HG03558 (cell line): Measurements from ENCODE around the gene UCP2.
A peak's percentile ranks its signal among the peaks of the same experiment; 100 is the strongest.
"Not testable (repeated sequence)": the region's sequence is repeated elsewhere in the genome, so short reads cannot be mapped to it uniquely, and the experiment has no call there.

Experiments used
- ATAC-seq: cut with Tn5 transposase; IDR thresholded peaks from one replicate; pipeline ENCODE4 v1.9.1; 2021; ENCODE audit warnings: moderate number of reproducible peaks; ENCODE audit not compliant: unreplicated experiment; ENCODE audit errors: extremely low read depth

The UCP2 gene

DNA sequence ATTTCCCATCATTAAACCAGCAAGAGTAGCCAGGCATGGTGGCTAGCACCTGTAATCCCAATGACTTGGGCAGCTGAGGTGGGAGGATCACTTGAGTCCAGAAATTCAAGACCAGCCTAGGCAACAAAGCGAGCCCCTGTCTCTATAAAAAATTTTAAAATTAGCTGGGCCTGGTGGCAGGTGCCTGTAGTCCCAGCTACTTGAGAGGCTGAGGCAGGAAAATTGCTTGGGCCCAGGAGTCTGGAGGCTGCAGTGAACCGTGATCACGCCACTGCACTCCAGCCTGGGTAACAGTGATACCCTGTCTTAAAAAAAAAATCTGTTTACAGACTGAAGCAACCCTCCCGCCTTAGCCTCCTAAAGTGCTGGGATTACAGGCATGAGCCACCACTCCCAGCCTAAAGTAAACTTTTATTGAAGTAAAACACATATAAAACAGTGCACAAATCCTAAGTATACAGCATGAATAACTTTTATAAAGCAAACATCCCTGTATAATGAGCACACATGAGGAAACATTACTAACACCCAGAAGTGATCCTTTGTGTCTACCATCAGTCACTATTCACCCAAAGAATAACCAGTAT lies 13.6 kb upstream of the UCP2 start:
- ATAC-seq = no peak

DNA sequence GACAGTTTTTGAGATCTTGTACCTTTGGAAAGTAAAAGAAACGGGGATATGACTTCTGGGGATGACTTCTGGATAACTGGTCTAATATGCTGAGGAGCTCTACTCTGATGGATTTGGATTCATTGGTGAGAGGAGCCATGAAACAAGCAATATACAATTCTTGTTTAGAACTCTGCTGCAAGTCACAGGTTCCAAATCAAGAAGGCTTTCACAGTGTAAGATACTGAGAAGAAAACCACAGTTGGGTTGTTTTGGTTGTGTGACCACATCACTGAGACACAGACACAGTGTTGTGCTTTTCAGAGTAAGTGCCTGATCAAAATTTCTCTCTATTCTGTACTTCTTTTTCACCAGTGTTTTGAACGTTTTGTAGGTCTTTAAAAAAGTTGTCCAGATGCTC lies 13.1 kb upstream of the UCP2 start:
- no peak for ATAC-seq

DNA sequence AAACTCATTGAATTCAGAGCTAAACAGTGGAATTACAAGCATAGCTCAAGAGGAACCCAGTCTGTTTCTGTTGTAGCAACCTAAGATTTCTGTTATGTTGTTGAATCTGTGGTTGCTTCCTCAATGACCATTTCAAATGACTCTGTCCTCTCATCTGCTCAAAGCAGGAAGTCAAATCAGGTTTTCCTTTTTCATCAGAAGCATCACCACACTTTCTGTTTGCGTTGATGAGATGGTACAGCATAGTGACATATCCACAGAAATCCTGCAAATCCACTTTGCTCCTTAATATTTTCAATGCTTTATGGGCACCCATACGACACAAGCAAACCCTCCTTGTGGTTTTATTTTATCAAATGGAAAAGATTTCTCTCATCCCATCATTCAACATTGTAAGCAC lies 12.6 kb upstream of the UCP2 start:
- ATAC-seq = no peak

DNA sequence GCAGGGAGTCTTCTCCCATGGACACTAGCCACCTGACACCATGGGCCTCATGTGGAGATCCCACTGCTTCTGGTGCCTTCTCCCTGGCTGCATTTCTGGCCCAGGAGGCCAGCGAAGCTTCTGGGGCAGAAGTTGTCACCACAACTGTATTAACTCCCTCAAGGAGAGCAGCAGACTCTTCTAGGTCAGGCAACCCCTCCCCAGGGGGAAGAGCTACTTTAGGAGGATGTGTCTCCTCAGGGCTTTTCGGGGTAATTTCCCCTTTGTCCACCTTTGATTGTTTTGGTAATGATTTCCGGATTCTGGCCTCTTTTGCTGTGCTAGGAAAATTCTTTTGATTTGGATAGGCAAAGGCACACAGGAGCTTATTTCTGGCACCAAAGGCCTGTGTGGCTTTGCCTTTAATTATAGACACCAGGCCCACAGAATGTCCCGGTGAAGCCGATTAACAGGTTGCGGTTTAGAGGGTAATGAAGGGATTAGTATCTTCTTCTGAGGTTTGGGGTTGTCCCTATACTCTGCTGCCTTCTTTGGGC lies 8.9 kb upstream of the UCP2 start:
- no peak for ATAC-seq

DNA sequence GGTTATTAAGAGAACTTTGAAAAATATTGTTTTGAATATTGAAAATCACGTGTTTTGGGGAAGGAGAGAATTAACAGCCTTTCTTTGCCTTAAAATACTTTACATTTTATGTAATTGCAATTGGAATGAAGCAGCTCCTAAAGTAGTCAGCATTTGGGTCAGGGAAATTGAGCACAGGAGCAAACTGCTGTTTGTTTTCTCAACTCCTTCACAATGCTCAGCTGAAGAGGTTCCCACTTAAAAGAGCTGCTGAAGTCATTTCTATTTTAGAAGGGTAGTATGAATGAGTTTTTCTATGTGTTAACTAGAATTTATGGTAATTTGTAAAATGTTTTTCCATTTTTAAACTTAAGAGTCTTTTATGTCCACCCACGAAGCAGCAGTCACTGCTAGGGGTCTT lies 8.1 kb upstream of the UCP2 start:
- ATAC-seq = no peak

DNA sequence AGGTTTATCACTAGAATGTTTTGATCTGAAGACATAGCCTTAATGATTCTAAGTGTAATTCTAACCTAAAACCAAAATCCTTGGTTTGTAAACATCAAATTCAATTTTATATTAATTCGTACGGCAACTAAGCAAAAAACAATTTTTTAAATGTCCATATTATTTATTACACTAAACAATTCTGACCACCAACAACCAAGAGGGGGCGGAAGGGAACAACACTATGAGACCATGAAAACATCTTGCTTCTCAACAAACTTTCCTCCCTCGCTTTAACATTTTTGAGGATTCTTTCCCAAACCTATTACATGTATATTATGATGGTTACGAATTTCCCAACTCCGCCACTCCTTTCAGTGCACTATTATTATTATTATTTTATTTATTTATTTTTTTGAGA lies 6.5 kb upstream of the UCP2 start:
- no peak for ATAC-seq

DNA sequence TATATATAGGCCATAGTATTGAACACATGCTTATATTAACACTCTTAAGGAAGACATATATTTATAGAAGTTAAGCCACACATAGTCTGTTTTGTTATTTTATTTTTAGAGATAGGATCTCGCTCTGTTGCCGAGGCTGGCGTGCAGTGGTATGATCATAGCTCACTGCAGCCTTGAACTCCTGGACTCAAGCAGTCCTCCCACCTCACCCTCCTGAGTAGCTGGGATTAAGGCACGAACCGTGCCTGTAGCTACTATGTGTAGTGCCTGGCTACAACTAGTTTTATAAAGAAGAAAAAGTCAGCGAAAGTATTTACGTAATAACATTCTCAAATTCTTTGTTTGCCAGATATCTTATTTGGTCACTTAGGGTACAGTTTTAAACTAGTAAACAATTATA lies 5.6 kb upstream of the UCP2 start:
- ATAC-seq = no peak

DNA sequence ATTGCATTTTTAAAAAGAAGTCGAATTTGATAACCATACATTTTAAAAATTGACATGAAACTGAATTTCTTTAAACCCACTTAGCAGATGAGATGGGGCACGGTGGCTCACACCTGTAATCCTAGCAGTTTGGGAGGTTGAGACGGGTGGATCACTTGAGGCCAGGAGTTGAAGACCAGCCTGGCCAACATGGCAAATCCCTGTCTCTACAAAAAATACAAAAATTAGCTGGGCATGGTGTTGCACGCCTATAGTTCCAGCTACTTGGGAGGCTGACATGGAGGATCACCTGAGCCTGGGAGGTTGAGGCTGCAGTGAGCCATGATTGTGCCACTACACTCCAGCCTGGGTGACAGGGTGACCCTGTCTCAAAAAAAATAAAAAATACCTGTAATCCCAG lies 3.0 kb upstream of the UCP2 start:
- not testable (repeated sequence) for ATAC-seq

DNA sequence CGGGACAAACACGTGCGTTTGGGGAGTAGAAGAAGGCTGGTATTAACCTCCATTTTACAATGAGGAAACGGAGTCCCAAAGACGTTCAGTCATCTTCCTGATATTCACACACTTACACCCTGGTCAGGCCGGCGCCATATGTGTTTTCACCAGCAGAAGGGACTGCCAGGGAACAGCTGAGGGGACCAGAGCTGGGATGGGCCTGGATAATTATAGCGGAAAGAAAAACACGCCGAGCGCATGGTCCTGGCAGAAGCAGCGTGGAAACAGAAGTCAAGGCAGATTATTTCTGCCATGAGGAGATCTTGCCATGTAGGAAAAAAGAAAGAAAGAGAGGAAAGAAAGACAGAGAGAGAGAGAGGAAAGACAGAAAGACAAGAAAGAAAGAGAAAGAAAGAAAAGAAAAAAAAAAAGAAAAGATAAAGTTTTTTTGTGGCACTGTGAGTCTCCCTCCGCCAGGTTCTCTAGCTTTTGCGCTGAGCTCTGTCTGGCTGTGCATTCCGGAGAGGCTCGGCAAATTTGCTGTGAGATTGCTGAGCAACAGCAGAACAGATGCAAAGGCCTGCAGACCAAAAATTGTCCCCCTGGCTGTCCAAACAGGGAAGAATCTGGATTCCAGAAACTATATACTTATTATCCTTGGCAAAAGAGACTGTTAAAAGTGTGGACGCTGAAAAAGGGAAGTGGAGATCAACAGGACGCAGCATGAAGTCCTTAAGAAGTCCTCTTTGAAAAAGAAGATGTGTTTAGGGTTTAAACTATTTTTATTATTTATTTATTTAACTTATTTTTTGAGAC lies 1.3 kb upstream of the UCP2 start:
- no peak for ATAC-seq

DNA sequence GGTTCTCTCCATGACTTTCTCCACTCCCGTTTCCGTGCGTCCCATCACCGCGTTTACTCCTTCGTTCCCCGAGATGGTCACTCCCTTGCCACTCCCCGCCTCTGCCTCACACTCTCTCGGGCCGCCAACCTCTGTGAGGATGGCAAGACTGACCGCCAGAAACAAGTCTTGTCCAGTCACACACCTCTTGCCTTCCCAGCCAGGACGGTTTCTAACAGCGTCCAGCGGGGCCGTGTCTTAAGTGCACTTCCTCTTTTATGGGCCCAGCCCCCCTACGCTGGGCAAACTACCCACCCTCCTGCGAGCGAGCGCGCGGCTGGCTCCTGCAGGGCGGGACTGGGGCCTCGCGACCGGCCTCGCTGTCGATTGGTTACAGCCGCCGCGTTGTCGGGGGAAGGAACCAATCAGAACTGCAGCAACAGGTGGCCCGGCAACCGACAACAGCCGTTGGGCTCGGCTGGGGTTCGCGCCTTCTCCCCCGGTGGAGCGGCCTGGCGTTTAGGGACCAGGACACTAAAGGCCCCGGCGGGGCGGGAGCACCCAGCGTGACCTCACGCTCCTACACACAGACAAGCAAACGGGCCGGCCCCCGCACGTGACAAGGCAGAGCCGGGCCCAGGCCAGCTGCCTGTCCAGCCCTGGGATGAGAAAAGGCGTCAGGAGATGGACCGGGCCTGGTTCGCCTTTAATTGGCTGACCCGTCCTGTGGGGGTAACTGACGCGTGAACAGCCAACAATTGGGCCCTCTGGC lies 522 bp upstream of the UCP2 start:
- ATAC-seq = peak; percentile 44

DNA sequence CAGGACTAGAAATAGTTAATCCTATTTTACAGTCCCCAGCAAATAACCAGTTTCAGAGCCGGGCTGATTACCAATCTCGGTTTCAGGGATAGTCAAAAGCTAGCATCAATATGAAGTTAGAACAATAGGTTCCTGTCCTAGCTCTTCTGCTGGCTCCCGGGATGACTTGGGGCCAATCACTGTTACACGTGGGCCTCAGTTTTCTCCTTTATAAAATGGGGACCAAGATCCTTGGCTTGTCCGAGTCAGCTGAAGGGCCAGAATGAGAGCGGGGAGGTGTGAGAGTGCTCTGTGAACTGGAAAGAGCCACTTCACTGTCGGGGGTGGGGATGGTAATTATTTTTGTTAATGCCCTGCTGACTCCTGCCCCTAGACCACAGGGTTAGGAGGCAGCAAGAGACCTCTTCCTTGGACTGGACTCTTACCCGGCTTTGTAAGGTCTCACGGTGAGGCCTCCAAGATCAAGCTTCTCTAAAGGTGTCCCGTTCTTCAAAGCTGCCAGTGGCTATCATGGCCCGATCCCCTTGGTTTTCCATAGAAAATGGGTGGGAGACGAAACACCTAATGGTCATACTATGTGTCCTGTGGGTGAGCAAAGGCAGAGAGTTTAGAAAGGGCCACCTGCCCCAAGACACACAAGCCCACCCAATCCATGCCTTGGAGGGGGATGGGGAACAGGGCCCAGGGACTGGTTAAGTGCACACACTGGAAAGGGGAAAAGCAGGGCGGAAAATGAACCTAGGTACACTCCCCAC lies 1.4 kb downstream of the UCP2 start:
- no peak for ATAC-seq

DNA sequence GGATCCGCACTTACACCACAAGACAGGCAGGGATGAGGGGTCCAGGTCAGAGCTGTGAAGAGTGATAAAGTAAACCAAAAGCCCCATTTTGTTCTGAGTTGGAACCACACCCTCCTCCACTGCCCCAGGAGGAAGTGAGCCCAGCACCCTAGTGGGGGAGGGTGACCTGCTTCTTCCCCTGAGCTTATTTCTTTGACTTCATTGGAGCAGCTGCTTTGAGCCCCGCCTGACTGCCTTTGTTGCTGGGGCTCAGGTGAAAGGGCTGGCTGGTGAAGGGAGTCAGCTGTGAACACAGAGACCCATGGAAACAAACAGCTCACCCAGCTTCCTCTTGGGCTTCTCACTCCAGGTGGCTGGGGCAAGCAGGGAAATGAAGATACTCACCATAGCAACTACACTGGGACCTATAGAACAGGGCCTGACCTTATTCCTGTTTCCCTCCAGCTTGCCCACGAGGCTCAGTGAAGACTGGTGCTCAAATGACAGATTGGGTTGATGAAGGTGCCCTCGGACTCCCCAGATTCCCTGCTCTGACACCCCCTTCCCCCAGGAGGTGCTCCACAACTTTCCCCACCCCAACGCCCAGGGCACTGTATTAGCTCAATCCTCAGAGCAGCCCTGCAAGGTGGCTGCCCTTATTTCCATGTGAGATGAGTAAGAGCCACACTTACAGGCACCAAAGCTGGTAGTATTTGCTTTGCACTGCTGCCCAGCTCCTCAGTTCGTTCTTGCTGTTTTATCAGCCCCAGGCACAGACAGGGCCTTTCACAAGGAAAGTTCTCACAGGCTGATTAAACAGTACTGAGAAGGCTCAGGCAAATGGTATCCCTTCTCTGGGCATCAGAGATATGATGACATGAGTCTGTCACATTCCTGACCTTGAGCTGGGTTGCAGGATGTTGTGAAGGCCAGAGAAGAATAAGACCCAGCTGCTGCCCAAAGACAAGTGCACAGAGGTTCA lies 2.4 kb downstream of the UCP2 start:
- ATAC-seq = peak; percentile 25

DNA sequence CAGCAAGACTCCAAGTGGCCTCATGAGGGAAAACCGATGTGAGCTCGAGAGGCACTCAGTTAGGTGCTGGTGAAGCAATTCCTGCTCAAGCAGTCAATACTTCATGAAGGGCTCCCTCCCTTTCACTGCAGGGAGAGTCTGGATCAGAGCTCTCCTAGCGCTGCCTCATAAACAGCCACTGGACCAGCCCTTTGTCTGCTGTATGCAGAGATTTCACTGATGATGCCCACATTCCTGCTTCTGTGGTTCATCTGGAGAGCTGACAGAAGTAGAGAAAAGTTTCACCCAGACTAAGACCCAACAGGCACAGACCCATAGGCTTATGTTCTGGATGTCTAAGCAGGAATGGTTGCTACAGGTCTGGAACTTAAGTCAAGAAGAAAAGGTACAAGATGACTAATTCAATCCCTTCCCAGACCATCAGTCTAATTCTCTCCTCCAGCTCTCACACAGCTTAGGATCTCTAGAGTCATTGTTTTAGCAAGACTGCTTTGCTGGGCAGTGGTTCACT lies 4.0 kb downstream of the UCP2 start:
- no peak for ATAC-seq

DNA sequence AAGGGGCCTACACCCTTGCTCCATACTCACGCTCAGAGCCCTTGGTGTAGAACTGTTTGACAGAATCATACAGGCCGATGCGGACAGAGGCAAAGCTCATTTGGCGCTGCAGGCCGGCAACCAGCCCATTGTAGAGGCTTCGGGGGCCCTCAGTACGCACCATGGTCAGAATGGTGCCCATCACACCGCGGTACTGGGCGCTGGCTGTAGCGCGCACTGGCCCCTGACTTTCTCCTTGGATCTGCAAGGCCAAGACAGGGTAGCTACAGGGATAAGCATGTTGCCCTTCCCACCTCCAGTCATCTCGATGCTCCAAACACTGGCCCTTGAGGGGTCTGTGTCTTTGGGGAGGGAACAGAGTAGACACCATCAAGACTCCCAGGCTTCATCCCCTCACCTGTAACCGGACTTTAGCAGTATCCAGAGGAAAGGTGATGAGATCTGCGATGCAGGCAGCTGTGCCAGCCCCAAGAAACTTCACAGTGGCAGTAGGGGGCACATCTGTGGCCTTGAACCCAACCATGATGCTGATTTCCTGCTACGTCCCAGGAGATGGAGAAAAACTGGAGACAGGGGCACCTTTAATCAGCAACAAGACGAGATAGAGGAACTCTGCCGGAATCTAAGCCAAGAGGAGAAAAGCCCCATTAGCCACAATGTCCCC lies 4.7 kb downstream of the UCP2 start:
- no peak for ATAC-seq

DNA sequence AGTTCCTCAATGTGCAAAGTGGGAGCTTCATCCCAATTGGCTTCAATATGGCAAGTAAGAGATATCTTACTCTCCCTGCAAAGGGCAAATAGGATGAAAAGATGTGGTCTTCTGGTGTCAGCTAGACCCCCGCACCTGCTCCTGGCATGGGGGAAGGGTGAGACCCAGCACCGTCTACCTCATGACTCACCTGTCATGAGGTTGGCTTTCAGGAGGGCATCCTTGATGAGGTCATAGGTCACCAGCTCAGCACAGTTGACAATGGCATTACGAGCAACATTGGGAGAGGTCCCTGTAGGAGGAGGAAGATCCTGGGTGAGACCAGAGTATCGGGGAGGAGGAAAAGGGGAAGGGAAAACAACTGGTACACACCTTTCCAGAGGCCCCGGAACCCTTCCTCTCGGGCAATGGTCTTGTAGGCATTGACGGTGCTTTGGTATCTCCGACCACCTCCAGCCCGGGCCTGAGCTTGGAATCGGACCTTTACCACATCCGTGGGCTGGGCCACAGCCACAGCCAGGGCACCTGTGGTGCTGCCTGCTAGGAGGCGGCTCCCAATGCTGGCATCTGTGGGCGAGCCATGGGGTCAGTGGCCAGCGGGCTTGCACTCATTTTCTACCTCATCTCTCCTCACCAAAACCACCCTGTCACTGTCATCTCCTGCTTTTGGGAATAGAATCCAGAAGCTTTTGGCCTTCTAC lies 6.0 kb downstream of the UCP2 start:
- no peak for ATAC-seq

DNA sequence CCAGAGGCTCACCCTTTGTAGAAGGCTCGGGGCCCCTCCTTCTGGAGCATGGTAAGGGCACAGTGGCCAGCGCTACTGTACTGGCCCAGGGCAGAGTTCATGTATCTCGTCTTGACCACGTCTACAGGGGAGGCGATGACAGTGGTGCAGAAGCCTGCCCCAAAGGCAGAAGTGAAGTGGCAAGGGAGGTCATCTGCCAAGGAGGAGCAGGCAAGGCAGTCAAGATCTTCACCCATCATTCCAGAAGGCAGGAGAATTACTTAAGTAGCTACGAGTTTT lies 7.2 kb downstream of the UCP2 start:
- ATAC-seq = no peak

DNA sequence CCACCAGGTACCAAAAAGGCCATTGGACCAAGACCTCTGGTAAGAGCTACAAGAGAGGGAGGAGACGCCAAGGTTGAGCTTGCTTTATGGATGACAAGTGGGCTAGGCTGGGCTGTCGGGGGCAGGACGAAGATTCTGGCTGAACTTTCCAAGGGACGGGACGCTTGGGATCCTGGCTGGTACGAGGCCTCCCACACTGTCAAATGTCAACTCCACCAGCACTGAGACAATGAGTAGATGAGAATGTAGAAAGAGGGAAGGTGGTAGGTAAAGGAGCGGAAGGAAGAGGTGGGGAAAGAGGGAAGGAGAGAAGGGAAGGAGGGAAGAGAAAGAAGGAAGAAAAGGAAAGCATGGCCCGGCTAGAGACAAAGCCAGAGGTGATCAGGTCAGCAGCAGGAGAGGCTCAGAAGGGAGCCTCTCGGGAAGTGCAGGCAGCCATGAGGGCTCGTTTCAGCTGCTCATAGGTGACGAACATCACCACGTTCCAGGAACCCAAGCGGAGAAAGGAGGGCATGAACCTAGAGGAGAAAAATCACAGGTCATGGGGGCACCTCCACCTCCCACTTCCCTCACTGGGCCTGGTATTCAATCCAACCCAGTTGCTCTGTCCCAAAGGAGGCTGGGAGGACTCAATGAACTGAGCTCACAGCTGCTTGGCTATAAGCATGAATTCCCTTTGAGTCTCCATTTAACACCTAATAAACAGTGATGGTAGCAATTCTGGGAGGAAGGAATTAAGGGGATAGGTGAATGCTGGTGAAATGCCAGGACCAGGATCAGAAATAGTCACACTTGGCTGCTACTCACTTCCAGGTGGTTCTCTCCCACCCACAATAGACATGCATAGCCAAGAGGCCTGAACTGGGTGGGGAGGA lies 7.8 kb downstream of the UCP2 start:
- ATAC-seq = no peak
